K562 (cell line): ENCODE measurements around the gene ELK4. TPM values are rescaled to one million over a fixed set of nuclear protein-coding genes. Genes with fewer than 3 reads are reported as not detected.
A peak's percentile ranks its signal among the peaks of the same experiment; 100 is the strongest.

Experiments
- ATAC-seq: fragments of 200-7000 bp; cut with Tn5 transposase; 3 replicates; pipeline ENCODE4 v1.9.1; 2020; ENCODE audit warnings: moderate library complexity
- BruUV-seq: library from RNA; stranded (reverse); fragments of 400-500 nt; replicated peaks from 2 replicates; lab custom pipeline; 2021; lab: Mats Ljungman, UMichigan
- CTCF ChIA-PET: fragments of 300-600 bp; formaldehyde crosslinking; extraction: SDS; loops from one replicate; lab custom pipeline; 2021; ENCODE audit warnings: low intra/inter-chr PET ratio; lab: Yijun Ruan, JAX
- POLR2A ChIA-PET: fragments of 300-600, 350-650 bp; sonication (Branson Sonifier 250); formaldehyde crosslinking; extraction: SDS; loops from one replicate; lab custom pipeline; 2021; ENCODE audit warnings: antibody characterized with exemption, inconsistent platforms; lab: Yijun Ruan, JAX
- DNase-seq, 4 experiments: peaks; one replicate each; pipeline versions ENCODE4 v3.0.0 to v3.0.0-alpha.2; 2011 to 2018; ENCODE audit warnings: low spot score in 3 of 4, mixed read lengths in 3 of 4; ENCODE audit errors: extremely low read depth in 1 of 4
- FAIRE-seq: peaks from 2 replicates; lab custom pipeline; 2011; peaks lifted over from hg19 to GRCh38; lab: Jason Lieb, UNC
- H2AFZ ChIP-seq: 2 replicates; pipeline ENCODE4 v1.6.0; 2011; ENCODE audit warnings: low read depth, low read length, control low read depth, inconsistent platforms
- H3K27ac ChIP-seq: fragments of 200-600 bp; 3 replicates; pipeline ENCODE4 v1.8.0; 2011; ENCODE audit warnings: low read depth, mild to moderate bottlenecking, control low read depth, inconsistent platforms, low read length, moderate library complexity, mixed read lengths; ENCODE audit errors: extremely low read depth
- H3K27me3 ChIP-seq, 2 experiments: fragments of 300-600 bp in 1 of 2; 2 replicates in 1 of 2; 3 replicates in 1 of 2; pipeline versions ENCODE4 v1.6.0 to v1.8.0; 2011; ENCODE audit warnings: inconsistent platforms in 2 of 2, low read length in 2 of 2, mild to moderate bottlenecking in 1 of 2, mixed read lengths in 1 of 2, moderate library complexity in 1 of 2; ENCODE audit not compliant: control insufficient read depth in 2 of 2, insufficient read depth in 2 of 2
- H3K36me3 ChIP-seq: fragments of 300-600 bp; 3 replicates; pipeline ENCODE4 v1.8.0; 2011; ENCODE audit warnings: mild to moderate bottlenecking, low read length, inconsistent platforms; ENCODE audit not compliant: control insufficient read depth, insufficient read depth
- H3K4me1 ChIP-seq, 2 experiments: fragments of 200-600 bp in 1 of 2; replicated peaks in 1 of 2; 2 replicates in 1 of 2; 3 replicates in 1 of 2; pipeline versions ENCODE4 v1.5.1 to v1.8.0; 2011; ENCODE audit warnings: inconsistent platforms in 2 of 2, low read length in 2 of 2, mild to moderate bottlenecking in 1 of 2, mixed read lengths in 1 of 2, moderate library complexity in 1 of 2; ENCODE audit not compliant: control insufficient read depth in 2 of 2, insufficient read depth in 2 of 2
- H3K4me2 ChIP-seq: 2 replicates; pipeline ENCODE4 v1.6.1; 2011; ENCODE audit warnings: low read length, control low read depth, inconsistent platforms, mixed read lengths; ENCODE audit not compliant: insufficient read depth
- H3K4me3 ChIP-seq: fragments of 200-600 bp; sonication (generic), shearing (Covaris generic); 2 replicates; pipeline ENCODE4 v1.5.1; 2016; ENCODE audit warnings: control low read depth, inconsistent platforms
- H3K79me2 ChIP-seq: fragments of 200-600 bp; 3 replicates; pipeline ENCODE4 v1.8.0; 2011; ENCODE audit warnings: low read length, inconsistent platforms; ENCODE audit not compliant: control insufficient read depth, insufficient read depth
- H3K9ac ChIP-seq, 2 experiments: 2 replicates each; pipeline versions ENCODE4 v1.6.0 to v1.6.1; 2011; ENCODE audit warnings: low read depth in 2 of 2, low read length in 2 of 2, control low read depth in 1 of 2, inconsistent platforms in 1 of 2, mild to moderate bottlenecking in 1 of 2, mixed read lengths in 1 of 2; ENCODE audit not compliant: insufficient read depth in 1 of 2
- H3K9me1 ChIP-seq: one replicate; pipeline ENCODE4 v1.6.0; 2011; ENCODE audit warnings: inconsistent platforms, mild to moderate bottlenecking, low read length, moderate library complexity; ENCODE audit not compliant: control insufficient read depth, insufficient read depth
- H3K9me3 ChIP-seq: replicated peaks from 2 replicates; pipeline ENCODE4 v1.5.1; 2011; ENCODE audit warnings: low read depth, low read length, inconsistent platforms; ENCODE audit not compliant: control insufficient read depth, insufficient read depth
- H4K20me1 ChIP-seq: replicated peaks from 2 replicates; pipeline ENCODE4 v1.6.1; 2011; ENCODE audit warnings: low read length, inconsistent platforms, mixed read lengths; ENCODE audit not compliant: control insufficient read depth, insufficient read depth
- GABPA ChIP-seq: fragments of 200-800 bp; sonication (Bioruptor generic); conservative IDR thresholded peaks from 2 replicates; pipeline ENCODE4 v1.6.1; 2016; ENCODE audit warnings: low read depth, missing genetic modification characterization, missing compliant biosample characterization
- MEF2D ChIP-seq: conservative IDR thresholded peaks from 2 replicates; pipeline ENCODE4 v1.6.1; 2016; ENCODE audit warnings: low read depth, missing genetic modification characterization, missing compliant biosample characterization
- ZBTB40 ChIP-seq, 2 experiments: fragments of 450-650 bp in 1 of 2; sonication (generic) in 1 of 2; formaldehyde crosslinking in 1 of 2; IDR thresholded peaks; 2 replicates each; pipeline versions ENCODE4 v1.7.1 to v1.9.0; 2016 to 2022; ENCODE audit warnings: inconsistent platforms in 1 of 2, mild to moderate bottlenecking in 1 of 2, missing genetic modification reagents in 1 of 2
- WGBS: fragments of 100-300 bp; shearing (Covaris generic); methylation state at CpG from one replicate; pipeline ENCODE4 v1.1.6; 2016; ENCODE audit warnings: low coverage, mixed read lengths; ENCODE audit not compliant: insufficient coverage; ENCODE audit errors: missing lambda C conversion rate; 5-methylcytosine and 5-hydroxymethylcytosine counted together
- in situ Hi-C: fragments of 300-500 bp; cut with MboI; formaldehyde crosslinking; loops from 4 replicates; pipeline ENCODE4 v1.15.0; 2018; ENCODE audit warnings: inconsistent platforms, mixed read lengths
- intact Hi-C: fragments of 100-400 bp; cut with micrococcal nuclease; formaldehyde crosslinking; loops from 2 replicates; pipeline ENCODE4 v1.14.2; 2022
- polyA plus RNA-seq, 8 experiments: library from polyadenylated mRNA; depleted of rRNA in 4 of 8; stranded (reverse) in 5 of 8; unstranded in 3 of 8; fragments of >200 nt; fragmentation: Nextera tagmentation in 2 of 8; fragmentation: Illumina TruSeq in 1 of 8; extraction: Ambion mirVana in 2 of 8; extraction: Trizol in 1 of 8; gene quantifications; 2 replicates each; pipeline versions ENCODE4 v1.2.1 to v1.2.3, GENCODE V29; 2011 to 2014; ENCODE audit warnings: inconsistent platforms in 1 of 8, missing spikeins in 1 of 8
- total RNA-seq, 7 experiments: library from RNA; depleted of rRNA in 6 of 7; stranded (reverse); fragments of >200 nt in 6 of 7; fragmentation: Illumina TruSeq in 2 of 7; extraction: Trizol in 2 of 7; gene quantifications; 2 replicates each; pipeline versions ENCODE4 v1.2.1 to v1.2.3, GENCODE V29; 2011 to 2021; ENCODE audit warnings: low replicate concordance in 1 of 7

The ELK4 gene
- total and polyA plus RNA-seq, 9 of the 15 experiments (the other 6 are each of a cell fraction or from before 2014, with no cell fraction given), result 2.0 to 21.7 (median 9.2) TPM

GRCh38 chr1:205582046-205582445 is 49.8 kb downstream of the ELK4 start:
- ChIA-PET POLR2A (no interaction called here), CTCF (no interaction called here)
- H3K4me3 ChIP-seq, result no peak overlapping the region
- ATAC-seq, result no peak
- in situ Hi-C loops, result no loop called here
- TF ChIP-seq GABPA (tag) (peak; percentile 36; the same call in 1 of the 2 replicates), MEF2D (tag) (no peak), ZBTB40 (IDR thresholded peaks at IDR 0.05) (0 out of 2 replicates have a peak, but pooled peaks have one; percentile 44), ZBTB40 (CRISPR knock-in tag; IDR thresholded peaks at IDR 0.05) (no peak)
- BruUV-seq, result no TSS peak
- no peaks in the 10 kb centered on the region for H3K36me3 ChIP-seq
- peaks cover 34% of the 10 kb centered on the region for H4K20me1 ChIP-seq
- no peak overlapping the region for H3K27ac ChIP-seq
- H2AFZ ChIP-seq, result no peak overlapping the region
- H3K4me2 ChIP-seq, result no peak overlapping the region
- no peaks in the 10 kb centered on the region for H3K9me1 ChIP-seq
- H3K27me3 ChIP-seq, result peaks cover 56 to 78% of the 10 kb centered on the region in 2 experiments
- H3K9me3 ChIP-seq, result no peaks in the 10 kb centered on the region
- intact Hi-C loops, result no loop called here
- peaks cover 0 to 7% of the 10 kb centered on the region in 2 experiments; a peak in 1 of 5 replicates for H3K4me1 ChIP-seq
- no peak for DNase-seq
- H3K9ac ChIP-seq, result no peak overlapping the region
- WGBS, result 3% methylated on average over 11 of the region's 11 CpGs
- no peaks in the 10 kb centered on the region for H3K79me2 ChIP-seq
- no peak for FAIRE-seq
